Left lung (tissue), 14 donors: ENCODE data around the gene RESF1. TPM values are rescaled to one million over a fixed set of nuclear protein-coding genes. Genes with fewer than 3 reads are reported as not detected.

Source experiments
- ATAC-seq: fragments of 200-7000 bp; cut with Tn5 transposase; one replicate; pipeline ENCODE4 v1.9.1; 2020; ENCODE audit warnings: moderate library complexity
- DNase-seq, 4 donors: peaks; one replicate each; pipeline ENCODE4 v3.0.0-alpha.2; 2013 to 2020
- H3K27ac ChIP-seq, 2 donors: fragments of 200-600 bp; sonication (generic) in 1 of 2; one replicate each; pipeline versions ENCODE4 v1.5.0 to v1.8.0; 2020 to 2021
- H3K27me3 ChIP-seq, 2 donors: fragments of 200-600 bp; sonication (generic) in 1 of 2; one replicate each; pipeline versions ENCODE4 v1.5.0 to v1.8.0; 2020 to 2021
- H3K36me3 ChIP-seq, 2 donors: fragments of 200-600 bp; sonication (generic) in 1 of 2; one replicate each; pipeline versions ENCODE4 v1.5.0 to v1.8.0; 2020 to 2021
- H3K4me1 ChIP-seq, 2 donors: fragments of 200-600 bp; one replicate each; pipeline ENCODE4 v1.8.0; 2021
- H3K4me3 ChIP-seq, 2 donors: fragments of 200-600 bp; sonication (generic) in 1 of 2; one replicate each; pipeline versions ENCODE4 v1.5.0 to v1.8.0; 2020 to 2021; ENCODE audit warnings: mild to moderate bottlenecking in 1 of 2
- H3K9me3 ChIP-seq, 2 donors: fragments of 200-600 bp; sonication (generic) in 1 of 2; one replicate each; pipeline versions ENCODE4 v1.5.0 to v1.8.0; 2020 to 2021
- CTCF ChIP-seq, 2 donors: fragments of 200-600 bp; sonication (generic) in 1 of 2; IDR thresholded peaks; one replicate each; pipeline versions ENCODE4 v1.5.0 to v1.8.0; 2021; ENCODE audit warnings: antibody characterized with exemption in 2 of 2
- intact Hi-C, 2 donors: fragments of 100-400 bp; cut with DNase I; formaldehyde crosslinking; loops; one replicate each; pipeline versions ENCODE4 v1.11.2 to v1.14.2; 2022
- long read RNA-seq, 12 donors: library from polyadenylated mRNA in 2 of 12; unstranded in 2 of 12; transcript quantifications; one replicate each; pipeline ENCODE4 v2.0.0 and lab custom pipeline, GENCODE V29; 2019 to 2026
- polyA plus RNA-seq, 6 donors: library from polyadenylated mRNA; unstranded; fragments of 120-200 nt; gene quantifications; one replicate each; pipeline ENCODE4 v1.2.1, GENCODE V29; 2013; ENCODE audit not compliant: insufficient read length in 6 of 6
- total RNA-seq, 2 donors: library from RNA; stranded (reverse); fragmentation: NEBNext Ultra II Directional; extraction: Animal tissue kit (Norgen Biotek cat#: 25700); gene quantifications; one replicate each; pipeline ENCODE4 v1.2.1, GENCODE V29; 2021
- donor health status: DM: no; HTN: yes; CAD: no.
- donor health status: DM: no; HTN: no; CAD: no.

The RESF1 gene, protein sequence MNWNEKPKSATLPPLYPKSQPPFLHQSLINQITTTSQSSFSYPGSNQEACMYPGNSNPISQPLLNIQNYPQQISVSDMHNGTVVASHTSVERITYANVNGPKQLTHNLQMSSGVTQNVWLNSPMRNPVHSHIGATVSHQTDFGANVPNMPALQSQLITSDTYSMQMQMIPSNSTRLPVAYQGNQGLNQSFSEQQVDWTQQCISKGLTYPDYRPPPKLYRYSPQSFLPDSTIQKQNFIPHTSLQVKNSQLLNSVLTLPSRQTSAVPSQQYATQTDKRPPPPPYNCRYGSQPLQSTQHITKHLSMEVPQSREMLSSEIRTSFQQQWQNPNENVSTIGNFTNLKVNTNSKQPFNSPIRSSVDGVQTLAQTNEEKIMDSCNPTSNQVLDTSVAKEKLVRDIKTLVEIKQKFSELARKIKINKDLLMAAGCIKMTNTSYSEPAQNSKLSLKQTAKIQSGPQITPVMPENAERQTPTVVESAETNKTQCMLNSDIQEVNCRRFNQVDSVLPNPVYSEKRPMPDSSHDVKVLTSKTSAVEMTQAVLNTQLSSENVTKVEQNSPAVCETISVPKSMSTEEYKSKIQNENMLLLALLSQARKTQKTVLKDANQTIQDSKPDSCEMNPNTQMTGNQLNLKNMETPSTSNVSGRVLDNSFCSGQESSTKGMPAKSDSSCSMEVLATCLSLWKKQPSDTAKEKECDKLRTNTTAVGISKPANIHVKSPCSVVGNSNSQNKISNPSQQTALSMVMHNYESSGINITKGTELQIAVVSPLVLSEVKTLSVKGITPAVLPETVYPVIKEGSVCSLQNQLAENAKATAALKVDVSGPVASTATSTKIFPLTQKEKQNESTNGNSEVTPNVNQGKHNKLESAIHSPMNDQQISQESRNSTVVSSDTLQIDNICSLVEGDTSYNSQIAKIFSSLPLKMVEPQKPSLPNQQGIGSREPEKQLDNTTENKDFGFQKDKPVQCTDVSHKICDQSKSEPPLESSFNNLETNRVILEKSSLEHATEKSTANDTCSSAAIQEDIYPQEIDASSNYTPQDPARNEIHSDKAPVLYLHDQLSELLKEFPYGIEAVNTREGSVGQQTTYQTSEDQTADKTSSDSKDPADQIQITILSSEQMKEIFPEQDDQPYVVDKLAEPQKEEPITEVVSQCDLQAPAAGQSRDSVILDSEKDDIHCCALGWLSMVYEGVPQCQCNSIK (N-terminal part only)
- total RNA-seq = 100 to 1,000 TPM in 1 of 2 donors, 10 to 100 TPM in 1; 32.6 to 137 TPM
- 10 to 100 TPM; 40.6 to 45.3 (median 42.9) TPM for polyA plus RNA-seq
- long read RNA-seq, donor 1, partial matches to known transcripts = 14 of 19 reads
- long read RNA-seq, donor 1, other reads (novel, unspliced or antisense) = 0 of 19 reads
- long read RNA-seq, donor 2, transcript KIAA1551-208 (2 exons, 883 nt) = major isoform, 5 of 17 reads
- long read RNA-seq, donor 2, partial matches to known transcripts = 12 of 17 reads
- long read RNA-seq, donor 2, other reads (novel, unspliced or antisense) = 0 of 17 reads
- long read RNA-seq, donor 3, full-length matches to known transcripts = 3 of 9 reads
- long read RNA-seq, donor 3, partial matches to known transcripts = 6 of 9 reads
- long read RNA-seq, donor 3, other reads (novel, unspliced or antisense) = 0 of 9 reads
- long read RNA-seq, donor 4, partial matches to known transcripts = 1 of 6 reads
- long read RNA-seq, donor 4, other reads (novel, unspliced or antisense) = 1 of 6 reads
- long read RNA-seq, donor 5, partial matches to known transcripts = 0 of 7 reads
- long read RNA-seq, donor 5, other reads (novel, unspliced or antisense) = 0 of 7 reads
- long read RNA-seq, donor 6, partial matches to known transcripts = 10 of 11 reads
- long read RNA-seq, donor 6, other reads (novel, unspliced or antisense) = 0 of 11 reads
- long read RNA-seq, donor 7, partial matches to known transcripts = 0 of 2 reads
- long read RNA-seq, donor 7, other reads (novel, unspliced or antisense) = 0 of 2 reads
- long read RNA-seq, donor 8, partial matches to known transcripts = 8 of 12 reads
- long read RNA-seq, donor 8, other reads (novel, unspliced or antisense) = 0 of 12 reads
- long read RNA-seq, donor 9 = 0 reads
- long read RNA-seq, donor 10, partial matches to known transcripts = 10 of 12 reads
- long read RNA-seq, donor 10, other reads (novel, unspliced or antisense) = 2 of 12 reads
- long read RNA-seq, donor 11, partial matches to known transcripts = 5 of 5 reads
- long read RNA-seq, donor 11, other reads (novel, unspliced or antisense) = 0 of 5 reads
- long read RNA-seq, donor 12, partial matches to known transcripts = 0 of 4 reads
- long read RNA-seq, donor 12, other reads (novel, unspliced or antisense) = 0 of 4 reads

- Histone ChIP-seq H3K36me3 (peaks cover 0 to 35% of the 10 kb centered on the region in 2 donors), H3K4me3 (peak within 1 kb of the TSS; percentile 58 to 66), H3K9me3 (peaks cover 0 to under 1% of the 10 kb centered on the region in 2 donors), H3K27me3 (no peaks in the 10 kb centered on the region), H3K4me1 (peaks cover 3 to 56% of the 10 kb centered on the region in 2 donors), H3K27ac (peak within 1 kb of the TSS; percentile 92 to 96)
- intact Hi-C loops = no loop called here
- DNase-seq (peak; percentile 83 to 98 (median 94)), ATAC-seq (peak; percentile 99)
- no peak for TF ChIP-seq CTCF (IDR thresholded peaks at IDR 0.05)
These were observed at the start of gene RESF1 for GRCh38 chr12:31959161-31959700. Gene RESF1, plus strand, starts transcription at chr12:31959415. Its CDS starts 21,541 bp downstream, at chr12:31980956.

DNA sequence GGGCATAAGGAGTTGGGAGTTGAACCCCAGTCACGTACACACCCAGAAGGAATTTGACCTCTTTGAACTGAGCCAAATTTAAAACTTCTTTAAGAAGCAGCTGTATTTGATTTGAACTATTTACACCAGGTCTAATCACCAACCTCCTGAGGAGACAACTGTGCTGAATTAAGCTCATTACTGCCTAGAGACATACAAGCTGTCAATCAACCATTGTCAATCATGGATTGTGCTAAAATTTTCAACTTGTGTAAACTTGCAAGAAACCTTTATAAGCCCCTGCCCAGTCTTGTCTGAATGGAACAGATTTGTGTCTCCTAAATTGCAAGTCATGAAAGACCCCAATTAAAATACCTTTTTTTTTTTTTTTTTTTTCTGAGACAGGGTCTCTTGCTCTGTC is 44.3 kb upstream of the RESF1 start:
- intact Hi-C loops = no loop called here
- Histone ChIP-seq H3K27ac (no peak overlapping the region), H3K4me1 (no peaks in the 10 kb centered on the region), H3K27me3 (no peaks in the 10 kb centered on the region), H3K4me3 (no peak overlapping the region), H3K9me3 (peaks cover 0 to 28% of the 10 kb centered on the region in 2 donors), H3K36me3 (no peaks in the 10 kb centered on the region)
- DNase-seq (no peak), ATAC-seq (no peak)
- TF ChIP-seq CTCF (IDR thresholded peaks at IDR 0.05) = no peak

GRCh38 chr12:31915446-31915845 is 43.8 kb upstream of the RESF1 start:
- intact Hi-C loops = no loop called here
- TF ChIP-seq CTCF (IDR thresholded peaks at IDR 0.05) = no peak
- Histone ChIP-seq H3K9me3 (peaks cover 0 to 28% of the 10 kb centered on the region in 2 donors), H3K27ac (no peak overlapping the region), H3K4me3 (no peak overlapping the region), H3K4me1 (no peaks in the 10 kb centered on the region), H3K27me3 (no peaks in the 10 kb centered on the region), H3K36me3 (no peaks in the 10 kb centered on the region)
- no peak for ATAC-seq
- DNase-seq = no peak
